NCI-H774 (cell line): ENCODE results near the gene R3HDM2.

Source experiments
- DNase-seq: peaks from one replicate; lab custom pipeline; 2025; lab: John Stamatoyannopoulos, UW

The R3HDM2 gene

GRCh38 chr12:57229046-57229633 is 201.7 kb downstream of the R3HDM2 start:
- DNase-seq, result no peak

GRCh38 chr12:57227315-57228115 is 203.3 kb downstream of the R3HDM2 start:
- DNase-seq, result no peak

GRCh38 chr12:57226588-57227314 is 204.1 kb downstream of the R3HDM2 start:
- DNase-seq, result no peak

GRCh38 chr12:57225680-57226210 is 205.1 kb downstream of the R3HDM2 start:
- DNase-seq, result no peak

- no peak for DNase-seq
Measured at GRCh38 chr12:57224973-57225679, 205.7 kb downstream of the R3HDM2 start.

GRCh38 chr12:57224278-57224972 is 206.4 kb downstream of the R3HDM2 start:
- no peak for DNase-seq

- DNase-seq, result no peak
Measured at GRCh38 chr12:57223191-57224165, 207.4 kb downstream of the R3HDM2 start.

GRCh38 chr12:57222286-57223190 is 208.3 kb downstream of the R3HDM2 start:
- no peak for DNase-seq

- no peak for DNase-seq
Measured at GRCh38 chr12:57221169-57221917, 209.5 kb downstream of the R3HDM2 start.

GRCh38 chr12:57220770-57221168 is 210.1 kb downstream of the R3HDM2 start:
- DNase-seq, result no peak

GRCh38 chr12:57219993-57220754 is 210.7 kb downstream of the R3HDM2 start:
- no peak for DNase-seq

GRCh38 chr12:57219205-57219992 is 211.4 kb downstream of the R3HDM2 start:
- no peak for DNase-seq

- no peak for DNase-seq
Measured at GRCh38 chr12:57218030-57218853, 212.6 kb downstream of the R3HDM2 start.

- DNase-seq, result no peak
Measured at GRCh38 chr12:57216921-57217879, 213.6 kb downstream of the R3HDM2 start.
